Mucosa of rectum (tissue), 2 donors: Measurements from ENCODE around the gene ZDHHC19.

Source experiments
- H3K27ac ChIP-seq, 2 donors: one replicate each; pipeline ENCODE4 v1.7.0; 2013; ENCODE audit warnings: inconsistent platforms in 2 of 2, low read depth in 2 of 2, low read length in 2 of 2
- H3K27me3 ChIP-seq, 2 donors: one replicate each; pipeline ENCODE4 v1.7.0; 2013; ENCODE audit warnings: low read length in 2 of 2; ENCODE audit not compliant: control insufficient read depth in 2 of 2, insufficient read depth in 2 of 2
- H3K36me3 ChIP-seq, 2 donors: one replicate each; pipeline ENCODE4 v1.7.0; 2013; ENCODE audit warnings: low read length in 2 of 2; ENCODE audit not compliant: control insufficient read depth in 2 of 2, insufficient read depth in 2 of 2
- H3K4me1 ChIP-seq, 2 donors: one replicate each; pipeline ENCODE4 v1.7.0; 2013; ENCODE audit warnings: low read length in 2 of 2, mild to moderate bottlenecking in 1 of 2; ENCODE audit not compliant: control insufficient read depth in 2 of 2, insufficient read depth in 2 of 2
- H3K4me3 ChIP-seq, 2 donors: one replicate each; pipeline ENCODE4 v1.7.0; 2013; ENCODE audit warnings: low read length in 2 of 2
- H3K9ac ChIP-seq, 2 donors: one replicate each; pipeline ENCODE4 v1.7.0; 2013; ENCODE audit warnings: low read length in 2 of 2, low read depth in 1 of 2, mild to moderate bottlenecking in 1 of 2
- H3K9me3 ChIP-seq, 2 donors: one replicate each; pipeline ENCODE4 v1.7.0; 2013; ENCODE audit warnings: low read length in 2 of 2; ENCODE audit not compliant: control insufficient read depth in 2 of 2
- donor health status: healthy.
- donor health status: Normal muscosa, but diverticular disease.

ZDHHC19 gene

DNA sequence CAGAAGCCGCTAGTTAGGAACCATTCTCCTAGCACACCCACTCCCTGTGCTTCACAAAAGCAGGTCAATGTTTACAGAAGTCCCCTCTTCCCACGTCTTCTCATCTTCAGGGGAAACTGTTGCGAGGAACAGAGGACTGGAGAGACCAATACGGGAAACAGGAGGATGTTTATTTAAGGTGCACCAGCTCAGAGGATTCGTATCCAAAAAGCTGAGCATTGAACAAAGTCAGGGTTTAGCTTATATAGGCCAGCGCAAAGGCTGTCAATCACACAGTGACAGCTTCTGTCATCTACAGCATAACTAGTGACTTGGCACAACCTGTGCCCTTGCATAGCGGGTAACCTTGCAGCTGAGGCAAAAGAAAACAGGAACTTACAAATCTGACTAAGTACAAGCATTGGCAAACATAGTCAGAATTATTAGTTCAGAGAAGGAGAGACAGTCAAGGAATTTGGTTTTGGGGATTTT, 61.3 kb downstream of the ZDHHC19 start:
- H3K27ac ChIP-seq, result no peak overlapping the region
- H3K36me3 ChIP-seq, result no peaks in the 10 kb centered on the region
- H3K4me1 ChIP-seq, result no peaks in the 10 kb centered on the region
- no peaks in the 10 kb centered on the region for H3K9me3 ChIP-seq
- H3K27me3 ChIP-seq, result no peaks in the 10 kb centered on the region
- no peak overlapping the region for H3K9ac ChIP-seq
- H3K4me3 ChIP-seq, result no peak overlapping the region

GRCh38 chr3:196149375-196149774, 61.8 kb downstream of the ZDHHC19 start:
- Histone ChIP-seq H3K9me3 (no peaks in the 10 kb centered on the region), H3K4me1 (no peaks in the 10 kb centered on the region), H3K27ac (no peak overlapping the region), H3K27me3 (no peaks in the 10 kb centered on the region), H3K4me3 (no peak overlapping the region), H3K36me3 (no peaks in the 10 kb centered on the region), H3K9ac (no peak overlapping the region)
